ENCODE results near the gene CEBPZ. TPM values are rescaled to one million over a fixed set of nuclear protein-coding genes. Genes with fewer than 3 reads are reported as not detected.
A peak's percentile ranks its signal among the peaks of the same experiment; 100 is the strongest.

Gene CEBPZ
- total RNA-seq, 1 donor from 2014 or later, result 48.4 TPM

DNA sequence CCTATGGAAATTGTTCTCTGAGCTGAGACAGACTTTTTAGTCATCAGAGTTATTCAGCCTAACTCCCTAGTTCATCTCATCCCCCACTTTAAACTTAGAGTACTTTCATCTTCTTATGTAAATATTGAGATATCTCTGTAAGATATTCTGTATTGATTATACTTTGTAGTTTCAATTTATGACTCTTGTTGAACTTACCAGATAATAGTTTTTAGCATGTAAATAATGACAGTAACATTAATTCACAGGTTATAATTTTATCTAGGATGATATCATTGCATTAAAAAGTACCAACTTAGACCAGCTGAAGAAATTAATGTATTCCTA lies 59.8 kb downstream of the CEBPZ start:
- DNase-seq (ENCODE audit: low spot score, unreplicated experiment), result no peak
- H3K4me3 Mint-ChIP-seq (ENCODE audit: low read depth), result no peak overlapping the region
- peaks cover 13% of the 10 kb centered on the region for H3K27me3 Mint-ChIP-seq
- no peaks in the 10 kb centered on the region for H3K9me3 Mint-ChIP-seq (ENCODE audit: low read depth)
- no peak overlapping the region for H3K27ac Mint-ChIP-seq
- TF ChIP-seq, protein P1, sequence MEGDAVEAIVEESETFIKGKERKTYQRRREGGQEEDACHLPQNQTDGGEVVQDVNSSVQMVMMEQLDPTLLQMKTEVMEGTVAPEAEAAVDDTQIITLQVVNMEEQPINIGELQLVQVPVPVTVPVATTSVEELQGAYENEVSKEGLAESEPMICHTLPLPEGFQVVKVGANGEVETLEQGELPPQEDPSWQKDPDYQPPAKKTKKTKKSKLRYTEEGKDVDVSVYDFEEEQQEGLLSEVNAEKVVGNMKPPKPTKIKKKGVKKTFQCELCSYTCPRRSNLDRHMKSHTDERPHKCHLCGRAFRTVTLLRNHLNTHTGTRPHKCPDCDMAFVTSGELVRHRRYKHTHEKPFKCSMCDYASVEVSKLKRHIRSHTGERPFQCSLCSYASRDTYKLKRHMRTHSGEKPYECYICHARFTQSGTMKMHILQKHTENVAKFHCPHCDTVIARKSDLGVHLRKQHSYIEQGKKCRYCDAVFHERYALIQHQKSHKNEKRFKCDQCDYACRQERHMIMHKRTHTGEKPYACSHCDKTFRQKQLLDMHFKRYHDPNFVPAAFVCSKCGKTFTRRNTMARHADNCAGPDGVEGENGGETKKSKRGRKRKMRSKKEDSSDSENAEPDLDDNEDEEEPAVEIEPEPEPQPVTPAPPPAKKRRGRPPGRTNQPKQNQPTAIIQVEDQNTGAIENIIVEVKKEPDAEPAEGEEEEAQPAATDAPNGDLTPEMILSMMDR (IDR thresholded peaks at IDR 0.05; ENCODE audit: unreplicated experiment), result no peak
- H3K36me3 Mint-ChIP-seq (ENCODE audit: insufficient read depth), result no peaks in the 10 kb centered on the region
- peaks cover 3% of the 10 kb centered on the region for H3K4me1 Mint-ChIP-seq (ENCODE audit: low read depth)

DNA sequence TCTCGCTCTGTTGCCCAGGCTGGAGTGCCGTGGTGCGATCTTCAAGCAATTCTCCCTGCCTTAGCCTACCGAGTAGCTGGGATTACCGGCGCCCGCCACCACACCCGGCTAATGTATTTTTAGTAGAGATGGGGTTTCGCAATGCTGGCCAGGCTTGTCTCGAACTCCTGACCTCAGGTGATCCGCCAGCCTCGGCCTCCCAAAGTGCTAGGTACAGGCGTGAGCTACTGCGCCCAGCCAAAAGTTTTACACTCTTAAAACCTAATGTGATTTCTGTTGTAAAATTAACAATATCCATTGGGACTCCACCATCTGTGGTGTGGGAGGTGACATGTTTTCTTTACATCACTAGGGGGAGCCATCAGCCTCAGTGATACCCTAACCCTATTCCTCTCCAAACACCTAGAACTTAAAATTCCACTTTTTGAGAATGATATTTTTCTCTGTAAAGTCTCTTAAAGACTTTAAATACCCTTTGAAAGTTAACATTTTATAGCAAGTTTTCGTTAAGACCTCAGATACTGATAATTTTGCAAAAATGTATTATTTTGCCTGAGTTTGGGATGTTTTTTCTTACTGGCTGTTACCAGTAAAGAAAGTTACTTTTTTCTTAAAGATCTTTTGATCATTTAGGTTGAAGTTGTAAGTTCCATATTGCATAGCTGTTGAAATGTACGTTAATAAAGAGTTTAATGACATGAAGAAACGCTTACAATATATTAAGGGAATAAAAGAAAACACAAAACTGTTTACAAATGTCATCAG lies 63.0 kb downstream of the CEBPZ start:
- Mint-ChIP-seq H3K9me3 (ENCODE audit: low read depth) (peaks cover 12% of the 10 kb centered on the region), H3K4me3 (ENCODE audit: low read depth) (no peak overlapping the region), H3K27ac (no peak overlapping the region), H3K36me3 (ENCODE audit: insufficient read depth) (peaks cover 3% of the 10 kb centered on the region), H3K27me3 (peaks cover 4% of the 10 kb centered on the region), H3K4me1 (ENCODE audit: low read depth) (peaks cover 3% of the 10 kb centered on the region)
- no peak for DNase-seq (ENCODE audit: low spot score, unreplicated experiment)
- TF ChIP-seq, protein P1 (IDR thresholded peaks at IDR 0.05; ENCODE audit: unreplicated experiment), result peak; percentile 83

DNA sequence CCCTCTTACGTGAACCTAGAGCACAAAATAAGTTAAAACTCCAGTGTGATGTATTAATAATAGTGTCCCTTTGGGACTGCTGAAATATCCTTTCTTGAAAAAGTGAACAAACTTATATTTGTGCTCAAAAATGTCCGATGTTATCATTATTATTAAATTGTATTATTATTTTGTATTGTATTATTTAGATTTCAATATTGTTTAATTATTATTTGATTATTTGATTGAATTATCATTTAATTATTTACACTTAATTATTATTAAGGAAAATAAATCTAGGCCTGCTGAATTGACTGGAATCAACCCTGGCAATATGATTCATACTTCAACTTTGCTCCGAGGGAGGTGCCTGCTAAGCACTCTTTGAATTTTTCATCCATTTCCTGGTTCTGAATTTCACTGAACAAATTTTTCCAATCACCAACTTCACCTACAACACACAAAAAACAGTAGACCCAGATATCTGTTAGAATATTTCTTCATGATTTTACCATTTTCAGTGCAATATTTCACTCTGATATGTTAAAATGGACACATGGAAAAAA lies 63.7 kb downstream of the CEBPZ start:
- TF ChIP-seq, protein P1 (IDR thresholded peaks at IDR 0.05; ENCODE audit: unreplicated experiment), result no peak
- H3K9me3 Mint-ChIP-seq (ENCODE audit: low read depth), result peaks cover 12% of the 10 kb centered on the region
- H3K27me3 Mint-ChIP-seq, result no peaks in the 10 kb centered on the region

DNA sequence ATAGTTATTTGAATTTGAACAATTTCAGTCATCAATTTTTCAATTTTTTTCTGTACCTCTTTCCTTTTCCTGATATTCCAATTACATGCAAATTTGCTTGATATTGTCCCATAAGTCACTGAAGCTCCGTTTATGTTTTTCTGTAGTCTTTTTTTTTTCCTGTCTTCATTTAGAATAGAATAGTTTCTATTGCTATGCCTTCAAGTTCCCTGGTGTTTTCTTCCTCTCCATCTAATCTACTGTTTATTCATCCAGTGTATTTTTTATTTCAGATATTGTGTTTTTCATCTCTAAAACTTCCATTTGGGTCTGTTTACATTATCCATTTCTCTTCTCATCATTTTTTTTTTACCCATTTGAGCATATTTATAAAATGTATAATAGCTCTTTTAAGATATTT lies 66.6 kb downstream of the CEBPZ start:
- TF ChIP-seq, protein P1 (IDR thresholded peaks at IDR 0.05; ENCODE audit: unreplicated experiment), result no peak

More for the DNA sequence above, 63.7 kb downstream of the CEBPZ start:
- no peak for DNase-seq (ENCODE audit: low spot score, unreplicated experiment)
- no peak overlapping the region for H3K27ac Mint-ChIP-seq
- peaks cover 3% of the 10 kb centered on the region for H3K36me3 Mint-ChIP-seq (ENCODE audit: insufficient read depth)
- H3K4me3 Mint-ChIP-seq (ENCODE audit: low read depth), result no peak overlapping the region
- peaks cover 3% of the 10 kb centered on the region for H3K4me1 Mint-ChIP-seq (ENCODE audit: low read depth)

DNA sequence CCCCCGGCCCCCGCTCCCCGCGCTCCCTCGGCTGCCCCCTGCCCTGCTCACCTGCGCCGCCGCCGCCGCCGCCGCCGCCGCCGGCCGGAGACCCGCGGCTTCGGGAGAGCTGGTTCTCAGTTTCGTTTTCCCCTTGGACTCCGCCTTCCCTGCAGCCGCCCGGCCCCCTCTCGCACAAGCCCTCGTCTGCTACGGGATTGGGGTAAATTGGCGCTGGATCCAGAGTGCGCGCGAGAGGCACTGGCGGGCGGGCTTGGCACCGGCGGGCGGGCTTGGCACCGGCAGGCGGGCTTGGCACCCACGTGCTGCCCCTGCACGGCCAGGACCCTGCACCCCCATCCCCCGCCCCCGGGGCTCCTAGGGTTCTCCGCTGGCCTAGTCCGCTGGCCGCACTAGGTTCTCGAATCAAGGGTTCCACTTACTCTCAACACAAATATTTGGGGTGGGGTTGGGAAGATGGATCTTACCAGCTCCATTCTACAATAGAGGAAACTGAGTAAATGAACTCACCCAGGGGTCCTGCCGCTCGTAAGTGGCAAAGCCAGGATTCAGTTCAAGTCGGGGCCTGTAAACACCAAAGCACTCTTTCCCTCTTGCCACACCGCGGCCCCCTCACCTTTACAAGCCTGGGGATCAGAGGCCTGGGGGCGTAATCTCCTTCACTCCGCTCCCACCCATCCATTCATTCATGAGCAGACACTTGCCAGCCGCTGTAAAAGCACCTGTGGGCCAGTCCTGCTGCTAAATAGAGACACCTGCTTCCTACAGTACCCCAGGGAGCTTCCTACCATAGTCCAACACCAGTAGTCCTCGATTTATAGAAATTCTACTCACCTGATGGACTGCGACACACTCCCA lies 74.3 kb downstream of the CEBPZ start, which contains the start of gene EIF2AK2:
TSS of gene EIF2AK2 (minus strand) at position 124 of the 858 bp plus-strand sequence. CDS start 9,174 bp downstream, outside the sequence.
- Mint-ChIP-seq H3K27me3 (peaks cover 12% of the 10 kb centered on the region), H3K4me3 (ENCODE audit: low read depth) (peak within 1 kb of the TSS; percentile 79), H3K9me3 (ENCODE audit: low read depth) (peaks cover 6% of the 10 kb centered on the region), H3K4me1 (ENCODE audit: low read depth) (peaks cover 14% of the 10 kb centered on the region), H3K27ac (peak within 1 kb of the TSS; percentile 96), H3K36me3 (ENCODE audit: insufficient read depth) (peaks cover 19% of the 10 kb centered on the region)
- peak; percentile 65 for DNase-seq (ENCODE audit: low spot score, unreplicated experiment)
- TF ChIP-seq, protein P1 (IDR thresholded peaks at IDR 0.05; ENCODE audit: unreplicated experiment), result no peak

More for the DNA sequence above, 66.6 kb downstream of the CEBPZ start:
- DNase-seq (ENCODE audit: low spot score, unreplicated experiment), result no peak
- Mint-ChIP-seq H3K4me1 (ENCODE audit: low read depth) (no peaks in the 10 kb centered on the region), H3K4me3 (ENCODE audit: low read depth) (no peak overlapping the region), H3K36me3 (ENCODE audit: insufficient read depth) (peaks cover 3% of the 10 kb centered on the region), H3K9me3 (ENCODE audit: low read depth) (peaks cover 12% of the 10 kb centered on the region), H3K27ac (no peak overlapping the region), H3K27me3 (peaks cover 3% of the 10 kb centered on the region)

All from progenitor cell of endocrine pancreas (in vitro differentiated cells).